KOPT-K1 (cell line): Measurements from ENCODE around the gene DNMT1.
"Not testable (repeated sequence)": the region's sequence is repeated elsewhere in the genome, so short reads cannot be mapped to it uniquely, and the experiment has no call there.

ENCODE experiments used
- H3K27ac ChIP-seq: fragments of 200-600 bp; sonication (generic); 2 replicates; pipeline ENCODE4 v1.5.1; 2016; ENCODE audit warnings: antibody characterized with exemption, mild to moderate bottlenecking, low read depth, low read length; ENCODE audit not compliant: poor library complexity, severe bottlenecking
- H3K36me3 ChIP-seq: fragments of 200-600 bp; sonication (generic); 2 replicates; pipeline ENCODE4 v1.5.1; 2017; ENCODE audit warnings: antibody characterized with exemption, mild to moderate bottlenecking, low read length, moderate library complexity; ENCODE audit not compliant: insufficient read depth
- H3K9me3 ChIP-seq: fragments of 200-600 bp; sonication (generic); 2 replicates; pipeline ENCODE4 v1.5.1; 2017; ENCODE audit warnings: antibody characterized with exemption, low read length, mild to moderate bottlenecking; ENCODE audit not compliant: insufficient read depth, poor library complexity, severe bottlenecking

DNMT1 gene

DNA sequence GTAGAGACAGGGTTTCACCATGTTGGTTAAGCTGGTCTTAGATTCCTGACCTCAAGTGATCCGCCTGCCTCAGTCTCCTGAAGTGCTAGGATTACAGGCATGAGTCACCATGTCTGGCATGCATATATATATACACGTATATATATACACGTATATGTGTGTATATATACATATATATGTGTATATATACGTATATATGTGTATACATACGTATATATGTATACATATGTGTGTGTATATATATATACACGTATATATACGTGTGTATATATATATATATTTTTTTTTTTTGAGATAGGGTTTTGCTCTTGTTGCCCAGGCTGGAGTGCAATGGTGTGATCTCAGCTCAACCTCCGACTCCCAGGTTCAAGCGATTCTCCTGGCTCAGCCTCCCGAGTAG lies 11.9 kb downstream of the DNMT1 start:
- no peak overlapping the region for H3K27ac ChIP-seq
- peaks cover 97% of the 10 kb centered on the region for H3K36me3 ChIP-seq

DNA sequence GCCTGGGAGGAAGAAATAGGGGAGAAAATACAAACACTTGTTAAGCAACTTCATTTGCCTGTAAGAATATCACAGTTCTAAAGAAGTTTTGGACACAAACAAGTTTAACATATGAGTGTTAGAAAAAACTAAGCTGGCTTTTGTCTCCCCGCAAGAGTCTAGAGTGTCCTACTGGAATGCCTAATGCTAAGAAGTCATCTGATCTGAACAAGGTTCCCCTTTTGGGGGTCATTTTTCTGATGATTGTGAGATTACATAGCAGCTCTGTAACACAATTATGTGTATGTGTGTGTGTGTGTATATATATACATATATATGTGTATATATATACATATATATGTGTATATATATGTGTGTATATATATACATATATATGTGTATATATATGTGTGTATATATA lies 12.7 kb downstream of the DNMT1 start:
- Histone ChIP-seq H3K9me3 (no peaks in the 10 kb centered on the region), H3K36me3 (peaks cover 97% of the 10 kb centered on the region), H3K27ac (no peak overlapping the region)

More for the DNA sequence above, 11.9 kb downstream of the DNMT1 start:
- no peaks in the 10 kb centered on the region for H3K9me3 ChIP-seq

DNA sequence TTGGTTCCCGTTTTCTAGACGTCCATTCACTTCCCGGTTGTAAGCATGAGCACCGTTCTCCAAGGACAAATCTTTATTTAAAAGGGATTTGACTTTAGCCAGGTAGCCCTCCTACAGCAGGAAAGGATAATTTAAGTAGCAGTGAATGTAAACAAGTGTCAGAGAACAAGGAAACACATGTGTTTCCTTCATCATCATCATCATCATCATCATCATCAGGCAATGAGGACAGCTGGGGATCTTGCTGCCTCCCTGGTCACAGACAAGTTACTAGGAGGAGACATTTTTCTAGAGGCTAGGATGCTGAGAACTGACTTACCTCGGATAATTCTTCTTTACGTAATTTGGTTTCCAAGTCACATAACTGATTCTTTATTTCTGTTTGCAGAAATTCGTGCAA lies 14.3 kb downstream of the DNMT1 start:
- peaks cover 97% of the 10 kb centered on the region for H3K36me3 ChIP-seq
- no peak overlapping the region for H3K27ac ChIP-seq
- no peaks in the 10 kb centered on the region for H3K9me3 ChIP-seq

DNA sequence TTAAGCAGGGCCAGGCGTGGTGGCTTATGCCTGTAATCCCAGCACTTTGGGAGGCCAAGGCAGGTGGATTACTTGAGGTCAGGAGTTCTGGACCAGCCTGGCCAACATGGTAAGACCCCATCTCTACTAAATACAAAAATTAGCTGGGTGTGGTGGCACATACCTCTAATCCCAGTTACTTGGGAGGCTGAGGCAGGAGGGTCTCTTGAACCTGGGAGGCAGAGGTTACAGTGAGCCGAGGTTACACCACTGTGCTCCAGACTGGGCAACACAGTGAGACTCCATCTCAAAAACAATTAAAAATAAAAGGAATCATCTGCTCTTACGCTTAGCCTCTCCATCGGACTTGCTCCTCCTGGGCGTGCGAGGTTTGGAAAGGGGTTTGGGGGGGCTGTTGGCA lies 14.7 kb downstream of the DNMT1 start:
- H3K36me3 ChIP-seq, result peaks cover 98% of the 10 kb centered on the region
- not testable (repeated sequence) for H3K9me3 ChIP-seq, H3K27ac ChIP-seq

DNA sequence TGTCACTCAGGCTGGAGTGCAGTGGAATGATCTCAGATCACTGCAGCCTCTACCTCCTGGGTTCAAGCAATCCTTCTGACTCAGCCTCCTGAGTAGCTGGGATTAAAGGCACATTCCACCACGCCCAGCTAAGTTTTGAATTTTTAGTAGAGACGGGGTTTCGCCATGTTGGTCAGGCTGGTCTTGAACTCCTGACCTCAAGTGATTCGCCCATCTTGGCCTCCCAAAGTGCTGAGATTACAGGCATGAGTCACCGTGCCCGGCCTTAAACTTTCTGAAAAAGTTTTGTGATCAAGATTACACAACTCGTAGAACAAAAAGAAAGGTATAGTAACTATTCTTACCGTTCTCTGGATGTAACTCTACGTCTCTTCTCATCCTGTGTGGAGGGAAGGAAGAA lies 21.2 kb downstream of the DNMT1 start:
- Histone ChIP-seq H3K27ac (no peak overlapping the region), H3K36me3 (peaks cover 98% of the 10 kb centered on the region), H3K9me3 (no peaks in the 10 kb centered on the region)

DNA sequence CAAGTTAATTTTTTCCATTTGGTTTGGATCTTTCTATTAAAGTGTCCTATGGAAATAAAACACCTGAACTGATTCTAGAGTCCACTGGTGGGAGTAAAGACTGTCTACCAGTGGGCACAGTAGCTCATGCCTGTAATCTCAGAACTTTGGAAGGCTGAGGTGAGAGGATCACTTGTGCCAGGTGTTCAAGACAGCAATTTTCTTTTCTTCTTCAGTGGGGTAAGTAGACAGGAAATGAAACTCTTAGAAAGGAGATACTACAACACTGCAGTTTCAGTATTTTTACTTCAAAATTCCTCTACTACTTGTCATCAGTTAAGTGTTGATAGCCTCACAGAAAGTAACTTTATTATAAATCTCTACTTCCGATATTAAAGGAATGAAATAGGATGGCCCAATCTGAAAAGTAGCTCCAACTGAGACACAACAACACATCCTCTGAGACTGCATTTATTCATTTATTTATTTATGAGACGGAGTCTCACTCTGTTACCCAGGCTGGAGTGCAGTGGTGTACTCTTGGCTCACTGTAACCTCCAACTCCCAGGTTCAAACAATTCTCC lies 26.3 kb downstream of the DNMT1 start:
- Histone ChIP-seq H3K36me3 (peaks cover 98% of the 10 kb centered on the region), H3K9me3 (no peaks in the 10 kb centered on the region), H3K27ac (no peak overlapping the region)

DNA sequence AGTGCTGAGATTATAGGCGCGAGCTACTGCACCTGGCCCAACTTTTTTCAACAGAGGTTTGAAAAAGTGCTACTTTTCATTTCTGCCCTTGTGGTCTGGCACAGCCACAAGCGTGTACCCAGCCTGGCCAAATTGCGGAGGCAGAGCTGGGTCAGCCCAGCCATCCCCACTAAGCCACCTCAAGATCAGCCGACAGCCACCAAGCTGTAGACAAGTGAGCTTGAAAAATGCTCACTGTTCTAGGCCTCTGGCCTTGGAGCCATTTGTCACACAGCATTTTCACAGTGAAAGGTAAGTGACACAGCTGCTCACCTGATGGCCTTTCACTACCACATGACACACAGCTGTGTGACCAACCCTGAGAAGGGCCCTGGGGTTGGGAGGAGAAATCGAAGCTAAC lies 27.3 kb downstream of the DNMT1 start:
- no peaks in the 10 kb centered on the region for H3K9me3 ChIP-seq
- peaks cover 98% of the 10 kb centered on the region for H3K36me3 ChIP-seq
- H3K27ac ChIP-seq, result no peak overlapping the region

DNA sequence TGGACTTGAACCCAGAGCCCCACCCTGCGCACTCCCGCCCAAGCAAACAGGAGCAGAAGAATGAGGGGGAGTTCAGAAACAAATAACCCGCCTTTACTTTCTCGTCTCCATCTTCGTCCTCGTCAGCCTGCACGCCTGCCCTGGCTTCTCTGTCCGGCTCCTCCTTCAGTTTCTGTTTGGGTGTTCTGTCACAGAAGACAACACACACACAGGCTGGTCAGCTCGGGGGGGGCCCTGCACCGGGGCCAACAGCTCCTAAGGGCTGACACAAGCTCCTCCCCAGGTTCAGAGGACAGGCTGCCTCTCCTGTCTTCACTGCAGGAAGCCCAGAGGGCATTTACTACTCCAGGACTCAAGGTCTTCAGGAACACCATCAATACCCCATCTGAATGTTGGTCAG lies 28.3 kb downstream of the DNMT1 start:
- H3K9me3 ChIP-seq, H3K27ac ChIP-seq: not testable (repeated sequence)
- peaks cover 100% of the 10 kb centered on the region for H3K36me3 ChIP-seq

DNA sequence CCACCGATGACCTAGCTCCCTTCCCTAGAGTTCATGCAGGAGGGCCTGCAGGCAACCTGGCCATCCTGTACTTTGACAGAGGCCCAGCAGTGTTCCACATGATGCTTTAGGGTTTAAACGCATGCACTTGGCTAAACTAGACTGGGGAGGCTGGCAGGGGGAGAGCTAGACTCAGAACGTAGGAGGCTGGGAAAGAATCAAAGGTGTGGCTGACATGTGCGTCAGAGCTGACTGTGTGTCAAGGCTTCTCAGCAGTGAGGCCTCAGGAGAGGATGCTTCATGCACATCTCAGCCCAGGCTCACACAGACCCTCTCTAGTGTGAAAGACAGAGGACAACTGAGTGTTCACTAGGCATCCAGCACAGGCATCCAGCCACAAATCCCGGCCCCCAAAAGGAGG lies 28.7 kb downstream of the DNMT1 start:
- Histone ChIP-seq H3K36me3 (peaks cover 100% of the 10 kb centered on the region), H3K9me3 (no peaks in the 10 kb centered on the region), H3K27ac (no peak overlapping the region)

DNA sequence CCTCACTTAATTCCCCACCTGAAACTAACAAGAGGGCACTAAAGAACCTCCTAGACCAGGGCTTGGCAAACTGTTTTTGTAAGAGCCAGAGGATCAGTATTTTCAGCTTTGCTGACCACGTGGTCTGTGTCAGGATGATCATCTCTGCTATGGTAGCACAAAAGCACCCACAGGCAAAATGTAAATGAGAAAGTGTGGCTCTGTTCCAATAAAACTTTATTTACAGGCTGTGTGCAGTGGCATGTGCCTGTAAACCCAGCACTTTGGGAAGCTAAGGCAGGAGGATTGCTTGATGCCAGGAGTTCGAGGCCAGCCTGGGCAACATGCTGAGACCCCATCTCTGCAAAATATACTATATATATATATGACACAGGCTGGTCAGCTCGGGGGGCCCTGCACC lies 31.2 kb downstream of the DNMT1 start:
- no peaks in the 10 kb centered on the region for H3K9me3 ChIP-seq
- H3K36me3 ChIP-seq, result peaks cover 100% of the 10 kb centered on the region
- H3K27ac ChIP-seq, result no peak overlapping the region

DNA sequence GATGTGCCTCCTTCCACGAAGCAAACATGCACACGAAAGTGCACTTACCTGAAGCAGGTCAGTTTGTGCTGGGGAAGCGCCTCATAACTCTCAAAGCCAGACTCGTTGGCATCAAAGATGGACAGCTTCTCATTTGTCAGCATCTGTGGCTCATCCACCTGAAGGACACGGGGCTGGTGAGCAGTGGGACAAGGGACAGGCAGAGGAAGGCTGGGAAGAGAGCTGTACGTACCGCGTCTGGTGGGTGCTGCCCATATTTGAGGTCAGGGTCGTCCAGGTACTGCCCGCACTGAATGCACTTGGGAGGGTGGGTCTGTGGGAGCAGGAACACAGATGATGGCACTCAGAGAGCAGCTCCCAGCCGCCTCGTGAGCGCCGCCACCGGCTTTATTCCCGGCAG lies 35.1 kb downstream of the DNMT1 start:
- H3K36me3 ChIP-seq, result peaks cover 100% of the 10 kb centered on the region
- H3K9me3 ChIP-seq, result no peaks in the 10 kb centered on the region
- no peak overlapping the region for H3K27ac ChIP-seq

DNA sequence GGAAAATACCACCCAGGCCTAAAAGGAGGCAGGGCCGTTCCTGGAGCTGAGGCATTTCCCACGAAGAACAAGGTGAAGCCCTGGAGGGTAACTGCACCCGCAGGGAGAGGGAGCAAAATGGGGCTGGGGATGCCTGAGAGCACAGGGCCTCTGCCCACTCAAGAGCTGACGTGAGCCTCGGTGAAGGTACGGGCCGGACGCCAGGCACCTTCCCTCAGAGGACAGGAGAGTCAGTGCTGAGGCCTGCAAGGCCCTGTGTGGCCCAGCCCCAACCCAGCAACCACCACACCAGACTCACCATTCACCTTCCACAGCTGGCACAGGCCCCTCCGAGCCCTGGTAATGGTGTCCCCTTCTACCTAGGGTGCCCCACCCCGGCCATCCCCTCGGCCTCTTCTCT lies 36.3 kb downstream of the DNMT1 start:
- Histone ChIP-seq H3K27ac (no peak overlapping the region), H3K9me3 (no peaks in the 10 kb centered on the region), H3K36me3 (peaks cover 100% of the 10 kb centered on the region)

DNA sequence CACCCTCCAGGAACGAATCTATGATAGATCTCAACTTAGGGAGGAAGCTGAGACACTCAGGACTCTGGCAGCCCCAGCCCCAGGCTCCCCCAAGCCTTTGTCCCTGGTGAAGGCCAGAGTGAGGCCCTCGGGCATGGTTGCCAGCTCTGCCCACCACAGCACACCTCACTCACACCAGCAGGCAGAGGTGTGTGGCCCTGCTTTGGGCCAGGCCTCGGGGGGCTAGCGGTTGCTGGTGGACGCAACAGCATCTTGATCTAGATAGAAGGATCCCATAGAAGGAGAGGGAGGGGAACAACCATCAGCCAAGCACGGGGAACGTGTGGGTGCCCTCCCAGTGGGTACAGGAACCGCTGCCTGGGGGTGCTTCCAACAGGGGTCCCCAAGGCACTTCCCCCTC lies 36.7 kb downstream of the DNMT1 start:
- H3K27ac ChIP-seq, result no peak overlapping the region
- peaks cover 100% of the 10 kb centered on the region for H3K36me3 ChIP-seq
- H3K9me3 ChIP-seq, result no peaks in the 10 kb centered on the region

DNA sequence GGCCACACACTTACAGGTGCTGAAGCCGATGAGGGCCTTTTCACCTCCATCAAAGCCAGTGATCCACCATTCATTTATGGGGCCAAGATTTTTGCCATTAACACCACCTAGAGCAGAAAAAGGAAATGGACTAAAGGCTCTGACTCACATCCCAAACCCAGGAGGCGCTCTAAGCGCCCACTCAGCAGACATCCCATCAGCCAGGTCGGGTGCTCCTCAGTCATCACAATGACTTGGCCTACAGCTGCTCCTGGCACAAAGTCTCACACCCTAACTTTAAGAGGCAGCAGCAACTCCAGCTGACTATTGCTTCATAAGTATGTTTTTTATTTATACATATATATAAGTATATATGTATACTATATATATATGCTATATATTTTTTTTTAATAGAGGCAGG lies 38.9 kb downstream of the DNMT1 start:
- Histone ChIP-seq H3K36me3 (peaks cover 100% of the 10 kb centered on the region), H3K9me3 (no peaks in the 10 kb centered on the region), H3K27ac (no peak overlapping the region)

DNA sequence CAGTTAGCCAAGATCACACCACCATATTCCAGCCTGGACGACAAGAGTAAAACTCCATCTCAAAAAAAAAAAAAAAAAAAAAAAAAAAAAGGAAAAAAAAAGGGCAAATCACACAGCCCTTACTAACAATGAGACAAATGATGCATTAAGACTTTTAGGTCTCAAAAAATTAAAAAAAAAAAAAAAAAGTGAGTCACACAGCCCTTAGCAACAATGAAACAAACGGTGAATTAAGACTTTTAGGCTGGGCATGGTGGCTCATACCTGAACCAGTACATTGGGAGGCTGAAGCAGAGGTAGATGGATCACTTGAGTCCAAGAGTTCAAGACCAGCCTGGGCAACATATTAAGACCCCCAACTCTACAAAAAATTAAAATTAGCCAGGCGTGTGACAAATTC lies 42.7 kb downstream of the DNMT1 start:
- H3K36me3 ChIP-seq, result peaks cover 99% of the 10 kb centered on the region
- no peak overlapping the region for H3K27ac ChIP-seq

DNA sequence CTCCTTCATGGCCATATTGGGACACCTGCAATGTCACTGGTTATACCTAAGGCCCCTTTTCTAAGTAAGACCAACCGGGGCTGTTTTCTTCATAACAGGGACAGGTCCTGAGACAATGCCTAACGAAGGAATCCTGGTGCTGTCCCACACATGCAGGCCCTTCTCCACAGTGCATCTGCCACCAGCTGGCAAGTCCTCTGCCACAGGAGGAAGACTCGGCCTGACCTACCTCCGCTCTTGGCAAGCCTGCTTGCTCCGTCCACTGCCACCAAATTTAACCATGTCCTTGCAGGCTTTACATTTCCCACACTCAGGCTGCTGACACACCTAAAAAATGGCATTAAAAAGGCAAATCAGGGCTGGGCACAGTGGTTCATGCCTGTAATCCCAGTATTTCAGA lies 43.2 kb downstream of the DNMT1 start:
- H3K27ac ChIP-seq, result no peak overlapping the region
- H3K9me3 ChIP-seq, result no peaks in the 10 kb centered on the region
- H3K36me3 ChIP-seq, result peaks cover 99% of the 10 kb centered on the region

More for the DNA sequence above, 42.7 kb downstream of the DNMT1 start:
- H3K9me3 ChIP-seq, result no peaks in the 10 kb centered on the region

DNA sequence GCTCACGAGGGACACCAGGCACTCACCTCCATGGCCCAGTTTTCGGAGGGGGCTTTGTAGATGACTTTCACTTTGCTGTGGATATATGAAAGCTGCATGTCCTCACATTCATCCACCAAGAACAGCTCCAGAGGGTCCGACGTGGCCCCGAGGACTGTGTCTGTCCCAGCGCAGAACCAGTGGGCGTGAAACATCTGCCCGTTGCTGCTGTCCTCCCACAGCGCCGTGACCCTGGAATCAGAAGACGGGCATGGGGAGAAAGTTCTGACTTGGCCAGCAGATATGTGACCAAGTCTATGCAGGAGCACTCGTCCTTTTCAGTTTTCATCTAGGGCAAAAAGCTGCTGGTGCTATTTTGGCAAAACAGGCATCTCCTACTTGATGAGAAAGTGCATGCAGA lies 45.3 kb downstream of the DNMT1 start:
- Histone ChIP-seq H3K27ac (no peak overlapping the region), H3K36me3 (peaks cover 99% of the 10 kb centered on the region)

More for the DNA sequence above, 45.3 kb downstream of the DNMT1 start:
- no peaks in the 10 kb centered on the region for H3K9me3 ChIP-seq
